Coronary artery (tissue), 2 donors: Measurements from ENCODE around the gene NACC2.

Experiments
- DNase-seq: peaks from one replicate; pipeline ENCODE4 v3.0.0-alpha.2; 2017; ENCODE audit warnings: low spot score
- H3K27ac ChIP-seq, 2 donors: fragments of 200-600 bp; sonication (generic); one replicate each; pipeline ENCODE4 v1.5.1; 2016 to 2019
- H3K4me3 ChIP-seq: fragments of 200-600 bp; sonication (generic); 2 replicates; pipeline ENCODE4 v1.5.1; 2016; ENCODE audit warnings: mild to moderate bottlenecking, moderate library complexity
- TF ChIP-seq, protein P1 (sequence below): fragments of 200-600 bp; sonication (generic); IDR thresholded peaks from one replicate; pipeline ENCODE4 v1.5.1; 2019; ENCODE audit warnings: antibody characterized with exemption

The NACC2 gene

DNA sequence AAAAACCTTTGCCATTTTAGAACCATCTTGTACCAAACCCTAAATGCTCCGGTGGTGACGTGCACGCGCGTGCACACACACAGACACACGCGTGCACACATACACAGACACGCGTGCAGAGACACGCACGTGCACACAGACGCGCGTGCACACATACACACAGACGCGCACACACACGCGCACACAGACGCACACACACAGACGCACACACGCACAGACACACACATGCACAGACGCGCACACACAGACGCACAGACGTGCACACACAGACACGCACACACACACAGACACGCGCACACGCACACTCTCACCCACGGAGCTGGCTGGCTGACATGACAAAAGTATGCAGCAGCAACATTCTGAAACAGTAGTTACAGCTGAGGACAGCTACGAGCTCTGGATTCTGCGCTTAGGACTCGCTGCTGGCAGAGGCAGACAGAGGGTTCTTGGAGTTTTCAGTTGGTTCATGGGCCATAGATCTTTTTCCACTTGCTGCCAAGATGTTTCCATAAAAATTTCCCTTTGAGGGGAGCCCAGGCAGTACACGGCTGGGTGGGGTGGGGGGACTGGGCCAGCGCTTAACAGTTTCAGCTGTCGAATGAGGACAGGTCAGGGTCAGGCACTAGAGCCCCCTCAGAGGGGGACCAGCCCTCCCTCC, 87.7 kb downstream of the NACC2 start:
- no peak overlapping the region for H3K4me3 ChIP-seq
- no peak for DNase-seq
- peak overlapping the region in 1 of 2 donors; percentile 51 for H3K27ac ChIP-seq
- TF ChIP-seq, protein P1, sequence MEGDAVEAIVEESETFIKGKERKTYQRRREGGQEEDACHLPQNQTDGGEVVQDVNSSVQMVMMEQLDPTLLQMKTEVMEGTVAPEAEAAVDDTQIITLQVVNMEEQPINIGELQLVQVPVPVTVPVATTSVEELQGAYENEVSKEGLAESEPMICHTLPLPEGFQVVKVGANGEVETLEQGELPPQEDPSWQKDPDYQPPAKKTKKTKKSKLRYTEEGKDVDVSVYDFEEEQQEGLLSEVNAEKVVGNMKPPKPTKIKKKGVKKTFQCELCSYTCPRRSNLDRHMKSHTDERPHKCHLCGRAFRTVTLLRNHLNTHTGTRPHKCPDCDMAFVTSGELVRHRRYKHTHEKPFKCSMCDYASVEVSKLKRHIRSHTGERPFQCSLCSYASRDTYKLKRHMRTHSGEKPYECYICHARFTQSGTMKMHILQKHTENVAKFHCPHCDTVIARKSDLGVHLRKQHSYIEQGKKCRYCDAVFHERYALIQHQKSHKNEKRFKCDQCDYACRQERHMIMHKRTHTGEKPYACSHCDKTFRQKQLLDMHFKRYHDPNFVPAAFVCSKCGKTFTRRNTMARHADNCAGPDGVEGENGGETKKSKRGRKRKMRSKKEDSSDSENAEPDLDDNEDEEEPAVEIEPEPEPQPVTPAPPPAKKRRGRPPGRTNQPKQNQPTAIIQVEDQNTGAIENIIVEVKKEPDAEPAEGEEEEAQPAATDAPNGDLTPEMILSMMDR: no peak

GRCh38 chr9:136006169-136006568, 88.9 kb downstream of the NACC2 start:
- no peak overlapping the region for H3K27ac ChIP-seq
- TF ChIP-seq, protein P1: no peak
- no peak for DNase-seq
- H3K4me3 ChIP-seq: no peak overlapping the region

DNA sequence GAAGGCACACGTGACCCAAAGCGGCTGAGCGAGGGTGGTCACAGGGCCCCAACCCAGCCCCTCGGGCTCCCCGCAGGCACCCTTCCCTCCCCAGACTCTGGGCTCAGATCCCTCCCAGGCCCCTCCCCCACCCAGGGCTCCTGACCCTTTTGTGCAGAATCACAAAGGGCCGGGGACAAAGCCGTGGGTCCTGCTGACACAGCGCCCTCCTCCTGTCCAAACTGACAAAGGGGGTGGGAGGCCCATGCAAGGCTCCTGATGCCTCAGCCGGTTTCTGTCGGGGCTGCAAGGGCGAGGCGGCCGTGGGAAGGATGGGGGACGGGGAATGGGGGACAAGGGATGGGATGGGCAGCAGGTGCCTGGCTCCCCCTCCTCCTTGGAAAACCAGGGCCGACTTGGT, 90.4 kb downstream of the NACC2 start:
- TF ChIP-seq, protein P1: no peak
- H3K27ac ChIP-seq: no peak overlapping the region

DNA sequence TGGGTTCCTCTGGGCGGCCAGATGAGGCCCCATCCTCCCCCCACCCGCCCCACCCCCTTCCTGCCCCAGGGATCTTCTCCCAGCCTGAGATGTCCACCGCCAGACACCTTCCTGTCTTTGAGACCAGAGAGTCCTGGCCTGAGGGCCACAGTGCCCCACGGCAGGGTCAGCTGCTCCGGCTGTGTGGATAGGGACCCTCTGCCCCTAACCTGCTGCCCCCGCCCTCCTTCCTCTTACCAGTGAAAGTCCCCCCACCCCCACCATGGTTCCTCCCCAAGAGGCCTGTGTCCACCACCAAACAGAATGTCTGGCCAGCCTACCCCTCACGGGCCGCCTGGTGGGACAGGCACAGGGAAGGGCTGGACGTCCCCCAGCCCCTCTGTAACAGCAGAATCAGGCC, 90.9 kb downstream of the NACC2 start:
- TF ChIP-seq, protein P1: no peak
- Histone ChIP-seq H3K27ac (peak overlapping the region in 1 of 2 donors; percentile 7), H3K4me3 (no peak overlapping the region)
- DNase-seq: no peak

More for the DNA sequence above, 90.4 kb downstream of the NACC2 start:
- no peak for DNase-seq
- H3K4me3 ChIP-seq: no peak overlapping the region

DNA sequence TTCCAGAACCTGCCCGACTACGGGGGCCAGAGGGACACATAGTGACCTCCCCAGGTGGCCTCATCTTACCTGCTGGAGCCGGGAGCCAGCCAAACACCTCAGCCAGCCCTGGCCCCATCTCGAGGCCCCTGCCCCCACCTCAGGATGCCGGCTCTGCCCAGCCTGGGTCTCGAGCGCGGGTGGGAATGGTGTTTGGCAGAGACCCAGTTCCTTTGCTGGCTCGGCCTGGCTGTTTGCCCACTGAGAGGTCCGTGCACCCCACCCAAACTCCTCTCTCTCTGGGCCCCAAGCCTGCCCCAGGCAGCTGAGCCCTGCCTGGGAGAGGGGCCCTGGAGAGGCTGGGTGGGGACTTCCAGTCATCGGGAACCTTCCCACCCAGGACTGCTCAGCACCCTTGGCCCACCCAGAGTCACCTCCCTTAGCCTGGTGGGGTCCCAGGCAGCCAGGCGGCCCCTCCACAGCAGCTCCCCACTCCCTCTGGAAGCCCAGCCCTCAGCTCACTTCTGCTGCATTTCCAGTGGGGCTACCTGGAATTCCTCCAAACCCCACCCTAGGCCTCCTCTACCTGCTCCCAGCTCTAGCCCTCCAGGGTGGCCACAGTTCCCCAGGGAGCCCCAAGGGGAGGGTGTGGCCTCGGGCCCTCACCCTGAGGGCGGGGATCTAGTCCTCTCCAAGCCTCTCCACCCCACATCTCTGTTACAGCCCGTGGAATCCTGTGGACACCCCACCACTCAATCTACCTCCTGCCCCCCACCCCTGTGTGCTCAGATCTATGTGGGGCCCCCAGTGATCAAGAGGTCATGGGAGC, 91.5 kb downstream of the NACC2 start:
- no peak for DNase-seq
- Histone ChIP-seq H3K27ac (peak overlapping the region in 1 of 2 donors; percentile 22), H3K4me3 (peak overlapping the region; percentile 17)
- TF ChIP-seq, protein P1: no peak

DNA sequence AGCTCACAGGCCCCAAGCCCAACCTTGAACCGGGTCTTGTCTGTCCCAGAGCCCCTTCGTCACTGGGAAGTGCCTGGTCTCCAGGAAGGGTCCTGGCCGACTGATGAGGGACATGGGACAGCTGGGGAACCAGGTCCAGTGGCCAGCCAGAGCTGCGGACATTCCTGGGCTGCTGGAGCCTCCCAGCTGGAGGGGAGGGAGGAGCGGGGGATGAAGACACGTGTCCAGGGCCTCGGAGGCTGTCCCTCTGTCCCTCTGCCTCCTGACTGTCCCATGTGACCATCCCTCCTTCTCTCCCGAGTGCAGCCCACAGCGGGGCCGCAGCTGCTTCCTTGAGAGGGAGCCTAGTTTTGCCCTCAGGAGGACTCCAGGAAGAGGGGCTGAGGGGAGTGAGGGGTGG, 92.2 kb downstream of the NACC2 start:
- TF ChIP-seq, protein P1: no peak
- Histone ChIP-seq H3K4me3 (no peak overlapping the region), H3K27ac (peak overlapping the region in 1 of 2 donors; percentile 22)
- no peak for DNase-seq
